Heart right ventricle (tissue), 16 donors: Measurements from ENCODE around the gene CDH13. TPM values are rescaled to one million over a fixed set of nuclear protein-coding genes. Genes with fewer than 3 reads are reported as not detected.

Source experiments
- ATAC-seq, 8 donors: fragments of 200-7000 bp; cut with Tn5 transposase; one replicate each; pipeline ENCODE4 v1.9.1; 2020; ENCODE audit warnings: mild to moderate bottlenecking in 8 of 8, moderate library complexity in 8 of 8, moderate number of reproducible peaks in 1 of 8
- DNase-seq, 2 donors: peaks; one replicate each; pipeline ENCODE4 v3.0.0-alpha.2; 2020
- H3K27ac ChIP-seq, 10 donors: fragments of 200-600 bp; sonication (generic) in 2 of 10; one replicate each; pipeline versions ENCODE4 v1.5.0 to v1.8.0; 2020 to 2022; ENCODE audit warnings: mild to moderate bottlenecking in 3 of 10
- H3K27me3 ChIP-seq, 7 donors: fragments of 200-600 bp; one replicate each; pipeline ENCODE4 v1.8.0; 2021 to 2022; ENCODE audit warnings: mild to moderate bottlenecking in 2 of 7
- H3K36me3 ChIP-seq, 9 donors: fragments of 200-600 bp; sonication (generic) in 1 of 9; one replicate each; pipeline versions ENCODE4 v1.5.0 to v1.8.0; 2020 to 2022; ENCODE audit warnings: mild to moderate bottlenecking in 2 of 9
- H3K4me1 ChIP-seq, 9 donors: fragments of 200-600 bp; sonication (generic) in 1 of 9; one replicate each; pipeline versions ENCODE4 v1.5.0 to v1.8.0; 2020 to 2022; ENCODE audit warnings: mild to moderate bottlenecking in 4 of 9
- H3K4me3 ChIP-seq, 10 donors: fragments of 200-600 bp; sonication (generic) in 2 of 10; one replicate each; pipeline versions ENCODE4 v1.5.0 to v1.8.0; 2020 to 2022; ENCODE audit warnings: mild to moderate bottlenecking in 7 of 10, moderate library complexity in 2 of 10
- H3K9me3 ChIP-seq, 11 donors: fragments of 200-600 bp in 10 of 11; sonication (generic) in 2 of 11; one replicate each; pipeline versions ENCODE4 v1.5.0 to v1.8.0; 2013 to 2022; ENCODE audit warnings: mild to moderate bottlenecking in 2 of 11, control low read depth in 1 of 11, moderate library complexity in 1 of 11
- WGBS, 2 donors: extraction: QIAGEN DNeasy Blood & Tissue Kit; methylation state at CpG; one replicate each; pipeline ENCODE4 v1.1.7; 2013; ENCODE audit warnings: inconsistent platforms in 1 of 2; 5-methylcytosine and 5-hydroxymethylcytosine counted together
- intact Hi-C, 10 donors: fragments of 100-400 bp; cut with DNase I; formaldehyde crosslinking; loops; one replicate each; pipeline versions ENCODE4 v1.11.1 to v1.14.2; 2022
- polyA plus RNA-seq, 2 donors: library from polyadenylated mRNA; stranded (reverse); fragments of 200-250 nt; gene quantifications; one replicate each; pipeline ENCODE4 v1.2.3, GENCODE V29; 2013
- total RNA-seq, 10 donors: library from RNA; stranded (reverse); fragmentation: NEBNext Ultra II Directional in 3 of 10; extraction: Animal tissue kit (Norgen Biotek cat#: 25700) in 3 of 10; gene quantifications; one replicate each; pipeline versions ENCODE4 v1.2.1 to v1.2.4, GENCODE V29; 2021 to 2023
- TF ChIP-seq, protein P1 (sequence below), 9 donors: fragments of 200-600 bp; sonication (generic) in 2 of 9; IDR thresholded peaks; one replicate each; pipeline versions ENCODE4 v1.5.0 to v1.8.0; 2021 to 2022; ENCODE audit warnings: antibody characterized with exemption in 9 of 9, mild to moderate bottlenecking in 5 of 9, moderate library complexity in 1 of 9
- donor health status: Arrhythmogenic right ventricular cardiomyopathy.
- donor health status: ischemic (EF 13 %, LVEDD 7.1; RV severe dilation, severe dysfunction).
- donor health status: healthy with polysubstance abuse.
- donor health status: DM: no; HTN: yes; CAD: no.
- donor health status: DM: no; HTN: no; CAD: no.
- donor health status: ischemic (EF 25% LVEDD 6.9; RV normal size, moderate dysfunction).
- donor health status: ischemic (EF 25% LVEDD 5.7; RV mildly dilated, moderate dysfunction).
- donor health status: healthy.
- donor health status: DM: yes; HTN: yes; CAD: no.
- donor health status: Ischemic cardiomyopathy.
- donor health status: ischemic (EF 35%, LVEDD 5.7; RV mildly dilated, moderate dysfunction).
- donor health status: nonischemic (EF 11% LVEDD 7.7; RV severe dilation, severe dysfunction).
- donor health status: DM: yes; HTN: yes; CAD: no.
- donor health status: PGD.
- donor health status: ischemic (EF 29% LVEDD 5.4; RV normal size, mild dysfunction).
- donor health status: nonischemic (EF 23%, LVEDD 6.1; RV moderate dilation, normal function).

The CDH13 gene
- total and polyA plus RNA-seq, 12 donors = 15.5 to 221 (median 168) TPM

DNA sequence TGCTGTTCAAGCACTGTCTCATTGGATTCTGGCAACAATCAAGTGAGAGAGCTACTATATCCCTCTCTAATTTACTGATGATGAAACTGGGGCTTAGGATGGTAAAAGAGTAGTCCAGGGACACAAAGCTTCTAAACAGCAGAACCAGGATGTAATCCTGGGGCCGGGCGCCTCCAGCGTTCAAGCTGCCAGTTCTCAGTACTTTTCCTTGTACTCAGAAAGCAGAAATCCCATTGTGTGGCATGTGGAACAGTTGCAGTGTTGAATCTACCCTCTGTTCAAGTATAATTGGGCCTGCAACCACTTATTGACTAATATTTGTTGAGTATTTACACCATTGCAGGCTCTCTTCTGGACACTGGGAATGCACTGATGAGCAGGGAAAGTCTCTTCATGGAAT is 14.5 kb upstream of the CDH13 start:
- ATAC-seq = no peak

DNA sequence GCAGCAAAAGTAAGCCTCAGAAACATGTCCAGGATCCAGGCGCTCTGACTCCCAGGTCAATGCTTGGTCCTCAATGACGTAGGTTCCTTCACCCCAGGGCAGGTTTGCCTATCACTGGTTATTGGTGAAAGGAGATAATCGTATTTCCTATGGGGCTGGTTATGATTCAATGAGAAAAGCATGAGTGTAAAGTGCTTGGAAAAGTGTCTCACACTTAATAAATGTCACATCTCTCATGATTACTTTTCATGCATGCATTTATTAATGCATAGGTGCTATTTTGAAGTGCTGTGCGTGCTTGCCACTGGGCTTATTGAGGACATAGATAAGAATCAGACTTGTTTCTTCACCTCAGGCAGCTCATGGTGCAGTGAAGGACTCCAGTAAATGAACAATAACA is 10.4 kb upstream of the CDH13 start:
- no peak overlapping the region for H3K4me3 ChIP-seq
- no peaks in the 10 kb centered on the region for H3K9me3 ChIP-seq
- intact Hi-C loops = no loop called here
- H3K27me3 ChIP-seq = no peaks in the 10 kb centered on the region
- DNase-seq (no peak), ATAC-seq (no peak)
- TF ChIP-seq, protein P1, sequence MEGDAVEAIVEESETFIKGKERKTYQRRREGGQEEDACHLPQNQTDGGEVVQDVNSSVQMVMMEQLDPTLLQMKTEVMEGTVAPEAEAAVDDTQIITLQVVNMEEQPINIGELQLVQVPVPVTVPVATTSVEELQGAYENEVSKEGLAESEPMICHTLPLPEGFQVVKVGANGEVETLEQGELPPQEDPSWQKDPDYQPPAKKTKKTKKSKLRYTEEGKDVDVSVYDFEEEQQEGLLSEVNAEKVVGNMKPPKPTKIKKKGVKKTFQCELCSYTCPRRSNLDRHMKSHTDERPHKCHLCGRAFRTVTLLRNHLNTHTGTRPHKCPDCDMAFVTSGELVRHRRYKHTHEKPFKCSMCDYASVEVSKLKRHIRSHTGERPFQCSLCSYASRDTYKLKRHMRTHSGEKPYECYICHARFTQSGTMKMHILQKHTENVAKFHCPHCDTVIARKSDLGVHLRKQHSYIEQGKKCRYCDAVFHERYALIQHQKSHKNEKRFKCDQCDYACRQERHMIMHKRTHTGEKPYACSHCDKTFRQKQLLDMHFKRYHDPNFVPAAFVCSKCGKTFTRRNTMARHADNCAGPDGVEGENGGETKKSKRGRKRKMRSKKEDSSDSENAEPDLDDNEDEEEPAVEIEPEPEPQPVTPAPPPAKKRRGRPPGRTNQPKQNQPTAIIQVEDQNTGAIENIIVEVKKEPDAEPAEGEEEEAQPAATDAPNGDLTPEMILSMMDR (IDR thresholded peaks at IDR 0.05) = no peak
- H3K36me3 ChIP-seq = no peaks in the 10 kb centered on the region
- WGBS, 2 donors = 88 to 96% methylated on average over 4 of the region's 4 CpGs
- H3K27ac ChIP-seq = no peak overlapping the region
- H3K4me1 ChIP-seq = peaks cover 0 to under 1% (median 0%) of the 10 kb centered on the region in 9 donors

More for the DNA sequence above, 14.5 kb upstream of the CDH13 start:
- TF ChIP-seq, protein P1 (IDR thresholded peaks at IDR 0.05) = no peak
- 71 to 90% methylated on average over 3 of the region's 3 CpGs for WGBS, 2 donors
- Histone ChIP-seq H3K4me1 (peaks cover 0 to 8% (median 0%) of the 10 kb centered on the region in 9 donors), H3K4me3 (no peak overlapping the region), H3K27me3 (no peaks in the 10 kb centered on the region), H3K36me3 (no peaks in the 10 kb centered on the region), H3K27ac (no peak overlapping the region), H3K9me3 (no peaks in the 10 kb centered on the region)
- intact Hi-C loops = no loop called here
- DNase-seq = no peak

DNA sequence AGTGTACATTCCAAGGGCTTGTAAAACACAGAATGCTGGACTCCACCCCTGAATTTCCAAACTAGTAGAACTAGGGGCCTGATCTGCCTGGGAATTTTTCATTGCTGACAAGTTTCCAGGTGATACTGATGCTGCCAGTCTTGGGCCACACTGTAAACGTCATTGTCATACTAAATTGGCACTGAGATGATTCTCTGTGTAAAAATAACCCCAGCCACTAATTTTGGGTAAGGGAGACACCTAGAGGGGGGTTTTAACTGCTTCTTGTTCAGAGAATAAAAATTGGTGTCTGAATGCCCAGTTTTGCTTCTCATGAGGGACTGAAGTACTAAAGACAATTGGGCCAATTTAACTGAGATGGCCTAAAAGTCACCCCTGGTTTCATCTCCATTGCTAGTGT is 5.0 kb upstream of the CDH13 start:
- no peaks in the 10 kb centered on the region for H3K36me3 ChIP-seq
- DNase-seq (no peak), ATAC-seq (peak in 7 of 8 donors; percentile 37 to 67 (median 57))
- H3K27me3 ChIP-seq = peaks cover 0 to 18% (median 0%) of the 10 kb centered on the region in 7 donors
- H3K27ac ChIP-seq = no peak overlapping the region
- no peak overlapping the region for H3K4me3 ChIP-seq
- no peaks in the 10 kb centered on the region for H3K9me3 ChIP-seq
- WGBS, 2 donors = 3 to 13% methylated on average over 1 of the region's 1 CpG
- intact Hi-C loops = loop anchor here in 3 of 10 donors (10.0 kb wide), 2 partner anchors 733 to 823 kb away; no protein-coding TSS in a partner anchor
- peaks cover 0 to 18% (median 10%) of the 10 kb centered on the region in 9 donors for H3K4me1 ChIP-seq
- TF ChIP-seq, protein P1 (IDR thresholded peaks at IDR 0.05) = peak in 8 of 9 donors; percentile 7 to 48 (median 32)

DNA sequence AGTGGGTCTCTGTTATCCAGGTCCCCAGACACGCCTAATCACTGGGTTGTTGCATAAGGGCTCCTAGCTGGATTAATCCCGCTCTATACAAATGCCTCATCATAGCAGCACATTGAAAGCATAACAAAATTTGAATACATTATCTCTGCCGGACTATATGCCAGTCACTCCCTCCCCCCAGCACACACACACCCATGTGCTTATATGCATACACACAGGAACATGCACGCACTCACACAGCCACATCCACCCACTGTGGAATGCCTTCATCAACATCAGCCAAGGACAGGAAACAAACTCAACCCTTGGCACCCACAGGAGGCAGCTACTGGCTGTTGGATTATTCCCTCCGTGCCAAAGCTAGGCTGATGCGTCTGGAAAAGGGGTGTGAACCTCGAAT is 3.5 kb upstream of the CDH13 start:
- Histone ChIP-seq H3K9me3 (no peaks in the 10 kb centered on the region), H3K4me1 (peaks cover 0 to 25% (median 11%) of the 10 kb centered on the region in 9 donors), H3K27ac (no peak overlapping the region), H3K4me3 (no peak overlapping the region), H3K27me3 (peaks cover 0 to 32% (median 0%) of the 10 kb centered on the region in 7 donors), H3K36me3 (no peaks in the 10 kb centered on the region)
- WGBS, 2 donors = 72 to 77% methylated on average over 7 of the region's 7 CpGs
- ATAC-seq = no peak
- TF ChIP-seq, protein P1 (IDR thresholded peaks at IDR 0.05) = no peak
- intact Hi-C loops = loop anchor here in 3 of 10 donors (10.0 kb wide), 2 partner anchors 732 to 822 kb away; no protein-coding TSS in a partner anchor
- no peak for DNase-seq
